Panc1 (cell line): ENCODE data around the gene SKI.

ENCODE experiments used
- CTCF ChIP-seq: fragments of 450-650 bp; IDR thresholded peaks from 2 replicates; pipeline ENCODE4 v1.5.1; 2017; ENCODE audit warnings: mild to moderate bottlenecking
- POLR2AphosphoS5 ChIP-seq: IDR thresholded peaks from 2 replicates; pipeline ENCODE4 v1.6.1; 2012; ENCODE audit warnings: mild to moderate bottlenecking, low read depth, low read length, moderate library complexity
- REST ChIP-seq, 2 experiments: IDR thresholded peaks; 2 replicates each; pipeline ENCODE4 v1.6.1; 2011 to 2012; ENCODE audit warnings: low read depth in 2 of 2, control low read depth in 1 of 2, low read length in 1 of 2, mild to moderate bottlenecking in 1 of 2, moderate library complexity in 1 of 2; ENCODE audit not compliant: insufficient read depth in 1 of 2
- TCF7L2 ChIP-seq: IDR thresholded peaks from 2 replicates; pipeline ENCODE4 v1.6.1; 2011; ENCODE audit warnings: mild to moderate bottlenecking, low read depth, low read length, inconsistent platforms

GRCh38 chr1:2294033-2294724 is 66.1 kb downstream of the SKI start:
- no peak for TF ChIP-seq CTCF
- no peak for TF ChIP-seq POLR2AphosphoS5
- no peak for TF ChIP-seq TCF7L2
- no peak for TF ChIP-seq REST (IDR thresholded peaks at IDR 0.05; ENCODE audit: insufficient read depth in 1 of 2, low read depth in 2 of 2, low read length in 1 of 2)
